Epithelial cell of proximal tubule (primary cell): ENCODE data around the gene BCAS2. TPM values are rescaled to one million over a fixed set of nuclear protein-coding genes. Genes with fewer than 3 reads are reported as not detected.

Experiments
- DNase-seq: peaks from one replicate; pipeline ENCODE4 v3.0.0-alpha.2; 2011; ENCODE audit warnings: low read depth
- H3K4me3 ChIP-seq: 2 replicates; pipeline ENCODE4 v1.5.1; 2011; ENCODE audit warnings: low read depth, mild to moderate bottlenecking, low read length
- CTCF ChIP-seq: conservative IDR thresholded peaks from 2 replicates; pipeline ENCODE4 v1.5.1; 2012; ENCODE audit warnings: low read depth, mild to moderate bottlenecking, low read length
- total RNA-seq: library from RNA; depleted of rRNA; stranded (reverse); fragments of >200 nt; gene quantifications from 2 replicates; pipeline ENCODE4 v1.2.3, GENCODE V29; 2015

BCAS2 gene
- total RNA-seq, 1 donor from 2014 or later: 56.7 TPM

GRCh38 chr1:114535401-114535800, 46.0 kb downstream of the BCAS2 start:
- TF ChIP-seq CTCF: no peak
- no peak overlapping the region for H3K4me3 ChIP-seq
- no peak for DNase-seq

- TF ChIP-seq CTCF: no peak
- no peak overlapping the region for H3K4me3 ChIP-seq
- no peak for DNase-seq
These were observed 50.3 kb downstream of the BCAS2 start for GRCh38 chr1:114531094-114531493.

GRCh38 chr1:114530224-114530623, 51.2 kb downstream of the BCAS2 start:
- TF ChIP-seq CTCF: no peak
- H3K4me3 ChIP-seq: no peak overlapping the region
- DNase-seq: no peak

- no peak for DNase-seq
- no peak overlapping the region for H3K4me3 ChIP-seq
- TF ChIP-seq CTCF: no peak
These were observed 56.5 kb downstream of the BCAS2 start for GRCh38 chr1:114524944-114525343.

DNA sequence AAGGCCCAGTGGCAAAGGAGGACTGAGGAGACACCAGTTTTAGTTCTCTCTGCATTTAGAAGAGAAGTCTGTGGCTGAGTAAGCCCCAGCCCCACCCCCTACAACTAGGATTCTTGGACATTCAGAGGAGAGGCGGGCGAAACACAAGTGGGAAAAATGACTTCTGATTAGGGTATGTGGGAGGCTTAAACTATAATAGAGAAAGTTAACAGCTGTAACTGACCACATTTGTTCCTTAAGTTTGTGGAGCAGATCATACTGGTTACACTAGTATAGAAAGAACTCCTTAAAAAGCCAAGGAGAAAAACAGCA, 59.2 kb downstream of the BCAS2 start:
- H3K4me3 ChIP-seq: no peak overlapping the region
- DNase-seq: no peak
- no peak for TF ChIP-seq CTCF

DNA sequence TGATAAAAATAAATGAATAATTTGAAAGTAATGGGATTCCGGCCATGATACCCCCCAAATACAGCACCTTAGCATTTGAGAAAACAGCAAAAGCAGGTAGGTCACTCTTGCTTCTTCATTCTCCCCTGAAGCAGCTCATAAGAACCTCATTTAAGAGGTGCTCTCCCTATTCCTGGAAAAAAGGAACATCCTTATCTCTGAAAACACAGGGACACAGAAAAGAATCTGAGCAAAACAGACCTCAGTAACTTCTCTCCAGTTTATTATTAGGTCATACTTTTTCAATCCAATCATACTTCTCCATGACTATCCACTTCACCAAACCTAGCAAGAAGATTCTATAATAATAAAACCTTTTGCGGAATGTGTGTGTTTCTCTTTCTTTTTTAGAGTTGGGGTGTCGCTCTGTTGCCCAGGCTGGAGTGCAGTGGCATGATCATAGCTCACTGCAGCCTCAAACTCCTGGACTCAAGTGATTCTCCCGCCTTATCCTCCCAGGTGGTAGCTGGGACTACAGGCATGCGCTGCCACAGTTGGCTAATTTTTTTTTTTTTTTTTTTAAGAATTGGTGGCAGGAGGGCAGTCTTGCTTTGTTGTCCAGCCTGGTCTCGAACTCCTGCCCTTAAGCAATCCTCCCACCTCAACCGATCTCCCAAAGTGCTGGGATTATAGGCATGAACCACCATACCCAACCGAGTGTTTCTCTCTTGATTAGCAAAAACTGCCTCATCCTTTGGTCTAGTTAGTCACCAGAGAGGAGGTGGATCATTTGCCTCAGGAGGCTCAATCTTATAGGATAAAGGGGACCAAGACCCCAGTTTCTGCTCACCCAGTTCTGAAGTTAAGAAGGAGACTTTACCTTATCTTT, 59.8 kb downstream of the BCAS2 start:
- no peak for TF ChIP-seq CTCF
- no peak for DNase-seq
- H3K4me3 ChIP-seq: no peak overlapping the region

Other genes starting within 250 kb of the BCAS2 start
- 15.3 and 18.5 TPM in 2 replicates for gene TRIM33, start 70.4 kb downstream of the BCAS2 start, total RNA-seq
- 0.29 and 0.81 TPM in 2 replicates for gene DENND2C, start 88.4 kb upstream of the BCAS2 start, total RNA-seq
- gene AMPD1, start 113.9 kb upstream of the BCAS2 start, total RNA-seq: not detected in 2 replicates
- 79.4 and 92.3 TPM in 2 replicates for gene NRAS, start 135.2 kb upstream of the BCAS2 start, total RNA-seq
- 294 and 312 TPM in 2 replicates for gene CSDE1, start 176.4 kb upstream of the BCAS2 start, total RNA-seq
- gene SIKE1, start 199.1 kb upstream of the BCAS2 start, total RNA-seq: 34.8 and 56.6 TPM in 2 replicates